Stimulated activated CD8-positive, alpha-beta memory T cell treated with anti-CD3 and anti-CD28 coated beads, Interleukin-4, amount 100 ng/mL, for 24 hours (primary cell): Measurements from ENCODE around the gene SULT1E1.
"Not testable (repeated sequence)": the region's sequence is repeated elsewhere in the genome, so short reads cannot be mapped to it uniquely, and the experiment has no call there.

Source experiments
- DNase-seq: peaks from one replicate; pipeline ENCODE4 v3.0.0-alpha.2; 2020; ENCODE audit warnings: low read depth

Gene SULT1E1

DNA sequence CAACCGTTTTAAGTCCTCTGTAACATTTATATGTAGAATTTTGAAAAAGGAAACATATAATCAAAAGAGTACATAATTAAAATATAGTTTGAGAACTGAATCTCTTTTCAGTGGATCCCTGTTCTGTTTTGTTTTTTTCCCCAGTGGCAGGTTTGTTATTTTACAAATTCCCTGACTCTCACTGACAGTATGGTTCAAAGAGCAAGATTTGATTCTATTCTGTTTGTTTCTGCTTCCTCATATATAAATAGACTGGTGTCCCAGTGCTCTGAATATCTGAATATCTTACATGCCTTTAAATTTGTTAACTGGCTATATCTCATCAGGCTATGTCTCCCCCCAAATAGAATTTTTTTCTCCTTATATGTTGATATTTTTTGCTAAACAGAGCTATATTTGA, 16.6 kb downstream of the SULT1E1 start:
- DNase-seq, result no peak

DNA sequence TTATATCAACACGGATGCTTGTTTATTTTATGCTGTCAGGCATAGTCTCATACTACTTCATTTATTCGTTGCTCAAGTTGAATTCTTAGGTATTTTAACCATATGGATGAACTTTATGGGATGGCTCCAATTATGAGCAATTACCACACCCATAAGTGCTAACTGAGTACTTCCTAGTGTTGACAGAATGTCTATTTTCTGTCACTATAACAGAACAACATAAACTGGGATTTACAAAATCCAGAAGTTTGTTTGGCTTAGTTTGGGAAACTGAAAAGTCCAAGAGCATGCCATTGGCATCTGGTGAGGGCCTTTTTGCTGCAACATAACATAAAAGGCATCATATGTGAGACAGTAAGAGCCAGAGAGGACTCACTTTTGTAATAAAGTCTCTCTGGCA, 21.0 kb downstream of the SULT1E1 start:
- no peak for DNase-seq

DNA sequence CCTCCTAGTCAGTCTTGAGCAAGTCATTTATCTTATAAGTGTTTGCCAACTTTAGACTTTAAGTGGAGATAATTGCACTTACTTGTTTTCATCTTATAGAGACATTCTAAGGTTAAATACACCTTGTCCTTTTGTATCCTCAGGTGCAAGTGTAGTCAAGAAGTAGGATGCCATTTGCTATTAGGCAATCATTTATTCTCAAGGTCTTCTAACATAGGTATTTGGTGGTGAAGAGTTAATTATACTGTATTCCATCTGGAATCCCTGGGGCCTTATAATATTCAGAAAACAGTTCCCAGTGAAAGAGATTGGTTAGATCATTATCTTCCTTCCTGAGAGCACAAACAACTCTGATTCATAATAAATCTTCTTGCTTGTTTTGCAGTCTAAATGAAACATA, 23.7 kb downstream of the SULT1E1 start:
- DNase-seq, result no peak

DNA sequence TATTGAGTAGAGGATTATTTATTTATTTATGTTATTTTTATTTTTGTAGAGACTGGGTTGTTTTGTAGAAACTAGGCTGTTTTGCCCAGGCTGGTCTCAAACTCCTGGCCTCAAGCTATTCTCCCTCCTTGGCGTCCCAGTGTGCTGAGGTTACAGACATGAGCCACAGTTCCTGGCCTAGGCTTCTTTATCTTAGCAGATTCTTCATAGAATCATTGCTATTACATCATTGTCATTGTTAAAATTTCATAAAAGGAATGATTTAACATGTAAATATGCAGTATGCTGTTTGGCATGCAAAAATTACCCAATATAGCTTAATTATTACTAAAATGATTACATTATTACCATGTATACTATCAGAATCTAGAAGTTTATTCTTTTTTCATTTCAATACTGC, 24.2 kb downstream of the SULT1E1 start:
- no peak for DNase-seq

DNA sequence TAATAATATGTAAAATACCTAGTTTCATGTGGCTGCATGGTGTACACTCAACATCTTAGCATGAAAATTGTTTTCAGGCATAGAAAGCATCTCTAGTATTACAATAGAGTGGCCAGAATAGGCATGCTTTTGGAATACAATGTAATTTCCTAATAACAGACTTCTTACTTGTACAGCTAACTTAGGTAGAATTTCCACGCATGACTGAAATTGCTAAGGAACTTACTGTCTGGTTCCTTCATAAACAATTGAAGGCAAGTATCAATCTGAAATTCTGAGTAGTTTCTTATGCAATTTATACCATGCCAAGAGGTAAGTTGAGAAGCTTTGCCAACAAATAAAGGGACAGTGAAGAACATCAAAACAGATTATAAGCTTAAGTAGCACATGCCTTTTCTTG, 26.7 kb downstream of the SULT1E1 start:
- no peak for DNase-seq

DNA sequence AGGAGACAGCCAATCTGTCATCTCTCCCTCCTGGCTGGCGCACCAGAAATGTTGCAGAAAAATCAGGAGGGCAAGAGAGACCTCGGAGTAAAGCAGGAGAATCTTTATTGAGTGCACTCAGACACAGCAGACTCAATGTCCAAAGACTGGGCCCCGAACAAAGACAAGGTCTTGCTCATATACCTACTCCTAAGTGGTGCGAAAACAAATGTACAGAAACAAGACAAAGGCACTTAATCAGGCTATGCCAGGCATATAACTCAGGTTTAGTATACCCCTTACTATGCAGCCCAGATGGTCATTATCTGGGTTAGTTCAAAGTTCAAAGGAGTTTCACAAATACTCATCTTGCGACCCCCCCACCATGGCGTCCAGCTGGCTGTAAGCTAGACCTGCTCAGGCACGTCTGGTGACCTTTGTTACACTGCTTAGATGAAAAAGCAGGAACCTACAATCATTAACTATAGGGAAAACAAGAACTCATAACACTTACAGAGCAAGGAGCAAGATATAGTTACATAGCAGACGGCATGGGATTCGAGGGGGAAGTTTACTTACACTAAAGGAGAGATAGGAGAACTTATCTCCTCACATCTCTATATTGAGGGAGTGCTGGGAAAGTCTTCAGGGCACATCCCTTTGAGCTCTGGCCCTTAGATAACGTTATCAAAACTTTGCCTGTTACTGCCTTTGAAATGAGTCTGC, 27.5 kb downstream of the SULT1E1 start:
- DNase-seq, result no peak

DNA sequence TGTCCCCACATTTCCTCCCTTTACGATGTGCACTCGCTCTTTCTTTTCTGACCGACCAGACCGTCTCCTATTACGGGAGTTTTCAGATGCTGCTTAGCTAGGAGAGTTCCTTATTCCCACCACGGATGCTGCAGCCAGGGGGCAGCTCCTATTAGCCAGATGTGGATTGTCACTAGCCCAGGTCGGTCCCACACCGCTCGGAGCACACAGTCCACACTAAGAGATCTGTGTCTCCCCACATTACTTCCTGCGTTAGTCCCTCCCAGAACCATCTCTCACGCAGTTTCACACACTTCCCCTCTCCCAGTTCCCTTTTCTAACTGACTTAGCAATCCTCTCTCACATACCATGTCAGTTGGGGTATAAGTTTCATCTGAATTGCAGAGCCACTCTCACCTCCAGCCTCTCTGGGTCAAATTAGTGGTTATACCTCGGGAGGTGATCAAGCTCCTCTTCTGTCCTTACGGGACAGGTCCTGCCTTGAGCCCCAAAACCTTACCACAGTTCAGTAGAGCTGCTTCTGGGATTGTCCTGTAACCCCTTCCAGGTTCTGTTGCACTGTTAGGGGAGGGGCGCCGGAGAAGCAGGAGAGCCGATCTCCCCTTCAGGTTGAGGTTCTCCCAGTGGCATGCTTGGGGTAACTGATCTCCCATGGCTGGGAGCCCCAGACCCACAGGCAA, 28.2 kb downstream of the SULT1E1 start:
- DNase-seq, result no peak

DNA sequence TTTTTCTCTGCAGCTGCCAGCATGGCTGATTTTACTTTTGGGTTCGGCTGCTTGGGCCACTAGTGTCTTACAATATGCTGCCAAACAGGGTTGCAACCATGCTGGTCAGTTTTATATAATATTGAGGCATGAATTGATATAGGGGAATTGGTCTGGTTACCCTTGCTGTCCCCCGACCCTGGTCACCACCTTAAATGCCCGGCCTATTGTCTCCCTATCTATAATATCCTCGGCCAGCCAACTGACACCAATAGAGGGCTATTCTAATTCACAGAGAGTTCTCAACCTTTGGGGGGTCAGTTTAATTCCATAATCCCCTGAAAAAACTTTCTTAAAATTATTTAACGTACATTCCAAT, 28.7 kb downstream of the SULT1E1 start:
- no peak for DNase-seq

DNA sequence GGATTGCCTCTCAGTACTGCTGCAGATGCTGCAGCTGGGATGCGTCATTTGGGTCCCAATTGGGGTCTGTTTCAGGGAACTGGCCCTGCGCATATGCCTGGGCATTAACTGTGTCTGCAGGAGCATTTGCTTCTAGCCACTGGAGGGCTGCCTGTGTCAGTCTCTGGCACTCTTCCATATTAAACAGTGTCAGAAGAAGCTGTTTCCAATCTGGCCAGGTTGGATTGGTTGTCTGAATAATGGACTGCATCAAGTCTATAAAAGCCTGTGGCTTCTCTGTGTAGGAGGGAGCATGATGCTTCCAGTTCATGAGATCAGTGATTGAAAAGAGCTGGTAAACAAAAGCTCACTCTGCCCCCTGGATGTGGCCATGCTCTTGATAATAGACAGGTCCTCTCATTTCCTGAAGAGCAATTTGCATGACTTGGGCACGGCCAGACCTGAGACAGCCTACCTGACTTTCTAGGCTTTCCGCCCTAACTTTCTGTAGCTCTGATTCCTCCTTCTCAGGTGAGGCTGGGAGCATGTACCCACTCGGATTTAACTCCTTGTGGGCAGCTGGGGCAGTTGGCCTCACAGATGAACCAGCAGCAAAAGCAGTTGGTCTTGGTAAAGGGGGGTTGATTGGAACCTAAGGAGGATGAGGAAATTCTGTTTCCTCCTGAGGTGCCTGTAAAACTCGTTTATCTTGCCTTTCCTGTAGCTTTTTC, 29.2 kb downstream of the SULT1E1 start:
- no peak for DNase-seq

DNA sequence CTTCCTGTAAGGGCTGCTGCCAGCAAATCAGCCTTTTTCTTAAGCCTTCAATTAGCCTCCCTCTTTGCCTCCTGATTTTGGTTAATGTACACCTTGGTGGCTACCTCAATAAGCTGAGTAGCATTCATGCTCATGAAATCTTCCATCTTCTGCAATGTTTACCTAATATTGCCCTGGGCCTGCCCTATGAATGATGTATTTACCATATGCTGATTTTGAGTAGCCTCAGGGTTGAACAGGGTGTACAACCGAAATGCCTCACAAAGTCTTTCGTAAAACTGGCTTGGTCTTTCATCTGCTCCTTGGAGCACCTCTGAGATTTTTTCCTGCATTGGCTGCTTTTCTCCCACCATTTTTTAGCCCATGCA, 29.8 kb downstream of the SULT1E1 start:
- DNase-seq, result no peak

DNA sequence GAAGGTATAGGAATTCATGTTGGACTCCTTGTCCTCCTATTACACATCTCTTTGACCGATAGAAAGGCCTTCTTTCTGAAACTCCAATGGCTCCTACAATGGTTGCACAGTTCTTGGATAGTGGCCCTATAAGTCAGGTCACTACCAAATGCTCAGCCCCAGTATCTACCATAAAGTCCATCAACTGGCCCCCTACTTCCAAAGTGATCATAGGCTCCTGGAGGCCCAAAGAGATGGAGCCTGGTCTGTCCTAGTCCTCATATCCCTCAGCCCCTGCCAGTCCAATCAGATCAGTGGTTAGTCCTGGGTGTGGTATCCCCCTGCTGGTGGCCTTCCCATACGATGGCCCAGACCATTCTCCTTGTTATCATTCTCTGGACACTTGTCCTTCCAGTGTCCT, 30.3 kb downstream of the SULT1E1 start:
- no peak for DNase-seq

DNA sequence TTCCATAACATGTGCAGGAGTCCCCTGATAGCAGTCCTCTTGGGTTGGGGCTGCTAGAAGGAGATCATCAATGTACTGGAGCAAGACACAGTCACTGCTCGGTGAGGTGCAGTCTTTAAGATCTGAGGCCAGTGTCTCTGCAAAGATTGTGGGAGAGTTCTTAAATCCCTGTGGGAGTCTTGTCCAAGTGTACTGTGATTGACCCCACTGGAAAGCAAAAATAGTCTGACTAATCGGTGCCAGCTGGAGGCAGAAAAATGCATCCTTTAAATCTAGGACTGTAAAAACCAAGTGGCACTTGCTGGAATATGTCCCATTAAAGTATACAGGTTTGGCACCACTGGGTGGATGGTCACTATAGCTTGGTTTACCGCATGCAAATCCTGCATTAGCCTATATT, 31.1 kb downstream of the SULT1E1 start:
- no peak for DNase-seq

DNA sequence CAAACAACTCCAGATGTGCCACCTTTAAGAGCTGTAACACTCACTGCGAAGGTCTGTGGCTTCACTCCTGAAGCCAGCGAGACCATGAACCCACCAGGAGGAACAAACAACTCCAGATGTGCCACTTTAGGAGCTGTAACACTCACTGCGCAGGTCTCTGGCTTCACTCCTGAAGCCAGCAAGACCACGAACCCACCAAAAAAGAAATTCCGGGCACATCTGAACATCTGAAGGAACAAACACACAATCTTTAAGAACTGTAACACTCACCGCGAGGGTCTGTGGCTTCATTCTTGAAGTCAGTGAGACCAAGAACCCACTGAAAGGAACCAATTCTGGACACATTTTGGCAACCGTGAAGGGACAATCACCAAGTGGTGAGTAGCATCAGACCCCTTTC, 34.9 kb downstream of the SULT1E1 start:
- DNase-seq, result not testable (repeated sequence)

DNA sequence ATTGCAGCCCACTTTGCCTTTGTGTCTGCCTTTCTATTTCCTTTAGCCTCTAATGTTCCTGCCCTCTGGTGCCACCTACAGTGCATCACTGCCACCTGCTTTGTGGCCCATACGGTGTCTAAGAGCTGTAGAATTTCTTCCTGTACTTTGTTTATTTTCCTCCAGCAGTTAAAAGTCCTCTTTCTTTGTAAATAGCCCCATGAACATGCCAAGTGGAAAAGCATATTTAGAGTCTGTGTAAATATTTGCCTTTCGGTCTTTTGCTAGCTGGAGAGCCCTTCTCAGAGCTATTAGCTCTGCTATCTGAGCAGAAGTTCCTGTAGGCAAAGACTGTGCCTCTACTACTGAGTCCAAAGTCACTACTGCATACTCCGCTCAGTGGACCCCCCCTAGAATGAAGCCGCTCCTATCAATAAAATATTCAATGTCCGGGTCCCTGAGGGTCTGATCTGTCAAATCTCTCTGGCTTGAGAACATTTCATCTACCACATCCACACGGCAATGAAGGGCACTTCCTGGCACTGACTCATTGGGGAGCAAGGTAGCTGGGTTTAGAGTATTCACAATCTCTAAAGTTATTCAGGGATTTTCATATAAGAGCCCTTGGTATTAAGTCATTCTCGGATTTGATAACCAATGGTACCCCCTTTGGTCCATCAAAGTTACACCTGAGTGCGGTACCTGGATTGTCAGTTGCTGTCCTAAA, 36.3 kb downstream of the SULT1E1 start:
- peak; percentile 7 for DNase-seq

DNA sequence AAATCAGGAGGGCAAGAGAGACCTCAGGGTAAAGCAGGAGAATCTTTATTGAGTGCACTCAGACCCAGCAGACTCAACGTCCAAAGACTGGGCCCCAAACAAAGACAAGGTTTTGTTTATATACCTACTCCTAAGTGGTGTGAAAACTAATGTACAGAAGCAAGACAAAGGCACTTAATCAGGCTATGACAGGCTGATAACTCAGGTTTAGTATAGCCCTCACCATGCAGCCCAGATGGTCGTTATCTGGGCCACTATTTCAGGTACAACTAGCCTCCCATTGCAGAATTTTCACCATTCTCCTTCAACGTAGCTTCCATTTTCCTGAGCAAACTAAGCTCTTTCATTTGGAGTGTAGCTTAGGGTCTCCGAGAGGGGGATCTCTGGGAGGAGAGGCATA, 36.9 kb downstream of the SULT1E1 start:
- no peak for DNase-seq

DNA sequence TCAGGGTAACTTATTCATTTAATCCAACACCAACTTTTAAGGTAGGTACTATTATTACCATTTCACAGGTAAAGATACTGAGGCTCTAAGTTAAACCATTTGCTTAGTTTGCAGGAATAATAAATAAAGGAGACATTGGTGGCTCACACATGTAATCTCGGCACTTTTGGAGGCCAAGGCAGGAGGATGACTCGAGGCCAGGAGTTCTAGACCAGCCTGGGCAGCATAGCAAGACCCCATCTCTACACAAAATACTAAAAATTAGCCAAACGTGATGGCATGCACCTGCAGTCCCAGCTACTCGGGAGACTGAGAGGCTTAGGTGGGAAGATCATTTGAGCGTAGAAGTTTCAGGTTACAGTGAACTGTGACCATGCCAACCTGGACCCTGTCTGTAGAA, 37.7 kb downstream of the SULT1E1 start:
- no peak for DNase-seq

DNA sequence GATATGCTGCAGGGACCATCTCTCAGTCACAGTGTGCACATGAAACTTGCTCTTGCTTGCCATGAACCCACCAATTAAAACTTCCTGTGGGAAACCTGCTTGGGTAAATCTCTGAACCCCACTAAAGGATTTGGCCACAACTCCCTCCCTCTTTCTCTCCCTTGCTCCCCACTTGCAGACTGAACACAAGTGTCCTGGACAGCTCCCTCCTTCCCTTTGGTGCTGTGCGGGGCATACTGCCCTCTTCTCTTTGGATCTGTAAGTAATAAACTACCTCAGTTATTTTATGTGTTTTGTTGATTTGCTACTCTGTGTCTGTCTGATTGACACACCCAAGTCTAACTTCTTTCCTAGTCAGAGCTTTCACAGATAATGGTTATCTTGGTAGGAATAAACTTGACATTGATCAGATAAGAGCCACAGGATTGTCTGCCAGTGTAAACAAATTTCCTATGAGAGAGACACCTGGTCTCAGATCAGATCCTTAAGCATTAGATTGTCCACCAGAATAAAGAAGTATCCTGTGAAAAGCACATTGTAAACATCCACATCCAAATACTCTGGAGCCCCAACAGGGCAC, 41.8 kb downstream of the SULT1E1 start:
- DNase-seq, result no peak

DNA sequence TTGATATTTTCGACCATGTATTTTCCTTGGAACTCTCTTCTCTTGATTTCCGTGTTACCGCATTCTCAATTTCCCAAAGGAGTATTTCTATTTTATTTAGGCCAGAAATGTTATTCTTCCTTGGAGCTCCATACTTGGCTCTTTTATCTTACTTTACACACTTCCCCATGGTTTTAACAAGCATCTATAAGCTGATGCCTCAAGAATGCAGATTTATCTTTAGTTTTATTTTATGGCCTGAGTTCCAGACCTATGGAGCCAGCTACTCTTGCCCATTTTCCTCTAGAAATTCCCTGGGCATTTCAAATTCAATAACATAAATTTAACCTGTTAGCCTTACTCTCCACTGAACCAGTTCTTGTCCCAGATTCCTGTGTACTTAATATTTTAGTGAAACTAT, 43.7 kb downstream of the SULT1E1 start:
- DNase-seq, result no peak

DNA sequence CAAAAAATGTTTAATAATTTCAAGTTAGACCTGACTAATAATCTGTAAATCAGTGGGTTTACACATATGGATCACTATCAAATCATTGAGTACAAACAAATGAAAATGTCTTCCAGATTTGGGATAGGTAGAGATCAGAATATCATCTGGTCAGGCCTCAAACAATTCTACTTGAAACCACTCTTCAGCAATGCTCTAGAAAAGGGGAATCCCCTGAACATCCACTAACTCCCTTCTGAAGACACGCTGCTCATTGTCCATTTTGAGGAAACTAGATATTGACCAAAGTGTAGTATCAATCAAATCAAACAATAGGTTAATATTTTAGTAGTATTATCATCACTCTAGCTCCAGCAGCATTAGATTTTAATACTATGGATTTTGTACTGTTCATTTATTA, 46.3 kb downstream of the SULT1E1 start:
- no peak for DNase-seq

DNA sequence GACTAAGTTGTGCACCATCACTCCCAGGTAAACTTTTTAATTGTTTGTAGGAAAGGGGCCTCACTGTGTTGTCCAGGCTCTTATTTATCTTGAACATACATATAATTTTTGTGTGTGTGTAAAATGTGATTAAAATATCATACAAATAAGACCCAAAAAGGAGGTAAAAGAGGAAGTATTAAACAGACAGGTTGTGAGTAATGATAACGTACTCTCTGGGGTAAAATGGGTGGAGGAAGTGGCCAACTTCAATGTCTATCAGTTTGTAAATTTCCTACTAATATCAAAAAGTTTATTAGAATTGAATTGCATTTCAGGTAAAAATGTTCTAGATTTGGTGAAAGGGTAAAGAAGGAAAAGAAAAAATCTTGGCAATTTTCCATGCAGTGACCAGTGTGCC, 48.8 kb downstream of the SULT1E1 start:
- DNase-seq, result no peak

DNA sequence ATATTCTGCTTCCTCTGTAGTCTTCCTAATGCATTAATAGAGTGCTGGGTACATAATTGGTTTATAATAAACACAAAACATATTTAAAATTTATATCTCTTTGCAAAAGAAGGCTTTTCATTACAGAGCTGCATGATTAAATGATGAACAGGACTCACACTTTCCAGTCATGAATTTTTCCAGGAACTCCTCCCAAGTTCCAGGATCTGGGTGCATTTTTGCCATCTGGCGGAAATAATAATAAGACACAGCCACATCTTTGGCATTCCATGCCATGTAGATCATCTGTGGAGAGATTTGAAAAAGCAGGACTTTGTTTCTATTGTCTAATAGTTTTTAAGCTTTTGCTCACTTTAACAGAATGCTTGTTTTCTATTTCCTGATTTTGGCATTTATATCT, 59.3 kb downstream of the SULT1E1 start:
- no peak for DNase-seq

DNA sequence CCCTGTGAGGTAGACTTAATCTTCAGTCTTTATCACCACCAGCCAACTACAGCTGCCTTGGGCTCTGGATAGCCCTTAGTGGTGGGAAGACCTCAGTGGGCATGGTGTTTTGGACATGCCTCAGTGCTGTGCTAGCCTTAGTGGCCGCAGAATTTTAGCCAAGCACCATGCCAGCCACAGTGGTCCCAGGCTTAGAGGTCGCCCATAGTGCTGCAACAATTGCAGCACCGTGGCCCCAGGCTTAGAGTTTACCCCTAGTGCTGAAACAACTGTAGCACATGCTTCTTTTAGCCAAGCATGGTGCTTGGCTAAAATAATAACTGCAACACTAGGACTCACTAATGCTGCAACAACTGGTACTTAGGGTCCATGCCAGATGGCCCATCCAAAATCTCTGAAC, 60.6 kb downstream of the SULT1E1 start:
- no peak for DNase-seq

DNA sequence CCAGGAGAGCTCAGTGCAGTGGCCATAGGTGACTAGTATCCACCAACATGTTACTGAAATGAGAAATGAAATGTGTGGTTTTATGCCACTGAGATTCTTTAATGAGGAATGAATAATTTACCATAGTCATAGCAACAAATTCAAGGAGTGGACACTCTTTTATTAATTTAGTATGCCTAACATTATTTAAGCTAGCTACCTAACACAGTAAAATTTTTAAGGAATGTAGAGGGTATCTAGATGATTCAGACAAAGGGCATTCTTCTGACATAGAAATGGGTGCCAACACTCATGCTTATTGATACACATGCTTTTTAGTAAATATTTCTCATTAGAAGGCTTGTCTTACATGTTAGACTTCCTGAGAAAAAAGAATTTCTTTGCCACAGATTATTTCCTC, 66.2 kb downstream of the SULT1E1 start:
- DNase-seq, result no peak
